Measurements from ENCODE around the gene CIT.
A peak's percentile ranks its signal among the peaks of the same experiment; 100 is the strongest.

- no peak for TF ChIP-seq POLR2A (IDR thresholded peaks at IDR 0.05)
- TF ChIP-seq, protein P1, sequence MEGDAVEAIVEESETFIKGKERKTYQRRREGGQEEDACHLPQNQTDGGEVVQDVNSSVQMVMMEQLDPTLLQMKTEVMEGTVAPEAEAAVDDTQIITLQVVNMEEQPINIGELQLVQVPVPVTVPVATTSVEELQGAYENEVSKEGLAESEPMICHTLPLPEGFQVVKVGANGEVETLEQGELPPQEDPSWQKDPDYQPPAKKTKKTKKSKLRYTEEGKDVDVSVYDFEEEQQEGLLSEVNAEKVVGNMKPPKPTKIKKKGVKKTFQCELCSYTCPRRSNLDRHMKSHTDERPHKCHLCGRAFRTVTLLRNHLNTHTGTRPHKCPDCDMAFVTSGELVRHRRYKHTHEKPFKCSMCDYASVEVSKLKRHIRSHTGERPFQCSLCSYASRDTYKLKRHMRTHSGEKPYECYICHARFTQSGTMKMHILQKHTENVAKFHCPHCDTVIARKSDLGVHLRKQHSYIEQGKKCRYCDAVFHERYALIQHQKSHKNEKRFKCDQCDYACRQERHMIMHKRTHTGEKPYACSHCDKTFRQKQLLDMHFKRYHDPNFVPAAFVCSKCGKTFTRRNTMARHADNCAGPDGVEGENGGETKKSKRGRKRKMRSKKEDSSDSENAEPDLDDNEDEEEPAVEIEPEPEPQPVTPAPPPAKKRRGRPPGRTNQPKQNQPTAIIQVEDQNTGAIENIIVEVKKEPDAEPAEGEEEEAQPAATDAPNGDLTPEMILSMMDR (IDR thresholded peaks at IDR 0.05), result no peak
- peak in 2 of 4 donors; percentile 7 to 32 for TF ChIP-seq POLR2AphosphoS5 (IDR thresholded peaks at IDR 0.05)
These were observed 73.7 kb downstream of the CIT start for GRCh38 chr12:119803381-119803791.

Data from sigmoid colon (tissue), 4 donors.